Natural killer cell treated with Interleukin-12 subunit alpha and Interleukin-12 subunit beta and Interleukin-15 and Interleukin-18, amount 100 ng/mL, for 72 hours (primary cell): Measurements from ENCODE around the gene CSNK1D. TPM values are rescaled to one million over a fixed set of nuclear protein-coding genes. Genes with fewer than 3 reads are reported as not detected.
"Not testable (repeated sequence)": the region's sequence is repeated elsewhere in the genome, so short reads cannot be mapped to it uniquely, and the experiment has no call there.

Experiments
- ATAC-seq, 2 donors: fragments of 150-1000 bp; cut with Tn5 transposase in 1 of 2; sonication (Bioruptor Pico), chemical (Tn5 transposase) in 1 of 2; 2 replicates each; pipeline ENCODE4 v1.10.0; 2021
- DNase-seq: peaks from one replicate; pipeline ENCODE4 v3.0.0; 2022; ENCODE audit warnings: low spot score
- H3K27ac Mint-ChIP-seq, 2 donors: 1 replicate in 1 of 2; 2 replicates in 1 of 2; pipeline ENCODE4 v1.8.0; 2022; ENCODE audit warnings: mixed read lengths in 2 of 2, mild to moderate bottlenecking in 1 of 2, moderate library complexity in 1 of 2
- H3K27me3 Mint-ChIP-seq, 2 donors: 1 replicate in 1 of 2; 2 replicates in 1 of 2; pipeline ENCODE4 v1.8.0; 2022; ENCODE audit warnings: mixed read lengths in 2 of 2
- H3K36me3 Mint-ChIP-seq: one replicate; pipeline ENCODE4 v1.8.0; 2022; ENCODE audit warnings: mixed read lengths
- H3K4me1 Mint-ChIP-seq, 2 donors: 1 replicate in 1 of 2; 2 replicates in 1 of 2; pipeline ENCODE4 v1.8.0; 2022; ENCODE audit warnings: low read depth in 2 of 2, mixed read lengths in 2 of 2, mild to moderate bottlenecking in 1 of 2
- H3K4me3 Mint-ChIP-seq: one replicate; pipeline ENCODE4 v1.8.0; 2022; ENCODE audit warnings: mixed read lengths
- H3K9me3 Mint-ChIP-seq: 2 replicates; pipeline ENCODE4 v1.8.0; 2022; ENCODE audit warnings: mixed read lengths
- total RNA-seq, 2 donors: library from RNA; stranded (reverse); gene quantifications; one replicate each; pipeline ENCODE4 v1.2.3, GENCODE V29; 2022

CSNK1D gene
- total RNA-seq, 2 donors from 2014 or later: 160 to 215 TPM

DNA sequence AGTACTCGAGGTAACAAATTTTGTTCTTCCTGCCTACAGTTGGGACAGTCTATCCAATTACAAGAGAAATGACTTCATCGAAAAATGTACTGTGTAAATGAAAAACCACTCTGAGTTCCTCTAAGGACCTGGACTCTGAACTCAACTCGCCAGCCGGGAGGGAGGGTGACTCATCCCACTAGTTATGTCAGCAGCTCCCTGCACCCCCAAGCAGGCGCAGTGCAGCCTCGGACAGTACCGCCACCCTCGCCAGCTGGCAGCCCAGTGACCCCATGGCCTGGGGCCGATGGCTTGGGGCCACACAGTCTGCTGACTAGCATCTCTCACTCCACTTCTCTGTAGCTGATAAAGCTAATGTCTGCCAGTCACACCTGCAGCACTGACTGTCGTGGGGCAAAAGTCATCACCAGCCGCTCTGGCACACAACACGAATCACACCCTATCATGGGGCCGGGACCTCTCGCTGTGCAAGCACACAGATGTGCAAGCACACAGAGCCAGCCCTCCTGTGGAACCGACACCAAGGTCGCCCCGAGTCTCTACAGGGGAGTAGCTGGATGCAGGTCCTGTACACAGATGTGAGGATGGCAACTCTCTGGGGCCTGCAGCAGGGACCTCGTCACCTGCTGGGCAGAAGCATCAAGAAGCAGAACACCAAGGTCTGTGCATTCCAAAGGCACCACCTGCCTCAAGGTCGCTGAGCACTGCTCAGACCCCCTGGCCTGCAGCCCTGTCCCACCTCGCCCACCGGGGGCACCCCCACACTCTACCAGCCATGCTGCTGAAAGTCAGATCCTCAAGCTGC, 5.7 kb downstream of the CSNK1D start:
- peaks cover 12% of the 10 kb centered on the region for H3K36me3 Mint-ChIP-seq
- ATAC-seq (peak; percentile 86 to 89), DNase-seq (peak; percentile 74)
- no peaks in the 10 kb centered on the region for H3K27me3 Mint-ChIP-seq
- H3K4me3 Mint-ChIP-seq: peak overlapping the region; percentile 76
- peaks cover 64% of the 10 kb centered on the region in 2 donors for H3K4me1 Mint-ChIP-seq
- peak overlapping the region; percentile 65 to 85 for H3K27ac Mint-ChIP-seq
- H3K9me3 Mint-ChIP-seq: no peaks in the 10 kb centered on the region

DNA sequence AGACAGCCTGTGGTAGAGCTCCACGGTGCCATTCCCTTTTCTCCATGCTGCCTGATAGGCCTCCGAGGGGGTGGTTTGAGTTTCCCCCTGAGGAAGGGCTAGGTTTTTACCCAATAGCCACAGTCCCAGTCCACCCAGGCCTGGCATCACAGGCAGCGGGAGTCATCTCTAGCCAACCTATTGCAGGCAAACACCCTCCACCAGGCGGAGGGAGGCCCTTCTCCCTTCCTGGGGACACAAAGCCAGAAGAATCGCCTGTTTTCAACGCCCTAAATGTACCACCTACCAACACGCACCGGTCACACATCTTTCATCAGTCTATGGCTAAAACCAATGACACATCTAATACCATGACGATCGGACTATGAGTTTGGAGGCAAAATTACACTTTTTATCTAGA, 7.4 kb downstream of the CSNK1D start:
- H3K36me3 Mint-ChIP-seq: peaks cover 16% of the 10 kb centered on the region
- peak overlapping the region; percentile 29 for H3K4me3 Mint-ChIP-seq
- H3K4me1 Mint-ChIP-seq: peaks cover 60 to 67% of the 10 kb centered on the region in 2 donors
- ATAC-seq (no peak), DNase-seq (no peak)
- H3K27me3 Mint-ChIP-seq: no peaks in the 10 kb centered on the region
- no peaks in the 10 kb centered on the region for H3K9me3 Mint-ChIP-seq
- H3K27ac Mint-ChIP-seq: peak overlapping the region; percentile 65 to 85

DNA sequence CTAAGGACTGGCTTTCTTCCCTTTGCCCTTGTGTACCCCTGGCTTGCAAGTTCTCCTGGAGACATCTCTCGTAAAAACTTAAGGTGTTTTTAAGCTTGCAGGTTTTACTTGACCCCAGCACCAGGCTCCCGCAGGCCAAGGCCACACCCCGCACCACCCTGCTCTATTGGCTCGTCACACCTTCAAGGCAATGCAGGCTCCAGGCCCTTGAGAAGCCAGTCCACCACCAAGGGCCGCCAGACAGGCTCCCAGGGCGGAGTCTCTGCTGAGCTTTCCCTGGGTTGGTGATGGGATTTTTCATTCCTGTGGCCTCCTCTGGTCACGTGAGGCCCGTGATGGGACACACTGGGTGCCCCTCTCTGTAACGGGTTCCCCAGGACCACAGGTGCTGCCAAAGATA, 9.9 kb downstream of the CSNK1D start:
- no peaks in the 10 kb centered on the region for H3K9me3 Mint-ChIP-seq
- ATAC-seq: no peak
- H3K36me3 Mint-ChIP-seq: peaks cover 40% of the 10 kb centered on the region
- H3K27ac Mint-ChIP-seq: no peak overlapping the region
- no peak for DNase-seq
- H3K4me3 Mint-ChIP-seq: no peak overlapping the region
- peaks cover 62 to 66% of the 10 kb centered on the region in 2 donors for H3K4me1 Mint-ChIP-seq
- no peaks in the 10 kb centered on the region for H3K27me3 Mint-ChIP-seq

DNA sequence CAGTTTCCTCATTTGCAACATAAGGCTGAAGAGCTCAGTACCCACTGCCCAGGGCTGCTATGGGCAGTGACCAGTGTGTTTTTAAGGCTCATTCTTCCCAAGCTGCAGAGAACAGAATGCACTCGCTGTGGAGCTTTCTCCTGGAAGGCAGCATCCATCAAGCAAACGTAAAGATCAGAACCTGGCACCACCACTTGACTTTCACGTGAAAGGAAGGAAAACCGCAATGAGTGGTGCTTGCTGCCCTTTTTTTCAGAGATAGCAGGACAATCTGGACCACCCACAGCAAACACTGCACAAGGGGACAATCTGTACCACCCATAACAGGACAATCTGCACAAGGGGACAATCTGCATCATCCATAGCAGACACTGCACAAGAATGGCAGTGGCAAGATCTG, 11.2 kb downstream of the CSNK1D start:
- Mint-ChIP-seq H3K4me1 (peaks cover 59 to 63% of the 10 kb centered on the region in 2 donors), H3K27me3 (no peaks in the 10 kb centered on the region)
- no peak for ATAC-seq

DNA sequence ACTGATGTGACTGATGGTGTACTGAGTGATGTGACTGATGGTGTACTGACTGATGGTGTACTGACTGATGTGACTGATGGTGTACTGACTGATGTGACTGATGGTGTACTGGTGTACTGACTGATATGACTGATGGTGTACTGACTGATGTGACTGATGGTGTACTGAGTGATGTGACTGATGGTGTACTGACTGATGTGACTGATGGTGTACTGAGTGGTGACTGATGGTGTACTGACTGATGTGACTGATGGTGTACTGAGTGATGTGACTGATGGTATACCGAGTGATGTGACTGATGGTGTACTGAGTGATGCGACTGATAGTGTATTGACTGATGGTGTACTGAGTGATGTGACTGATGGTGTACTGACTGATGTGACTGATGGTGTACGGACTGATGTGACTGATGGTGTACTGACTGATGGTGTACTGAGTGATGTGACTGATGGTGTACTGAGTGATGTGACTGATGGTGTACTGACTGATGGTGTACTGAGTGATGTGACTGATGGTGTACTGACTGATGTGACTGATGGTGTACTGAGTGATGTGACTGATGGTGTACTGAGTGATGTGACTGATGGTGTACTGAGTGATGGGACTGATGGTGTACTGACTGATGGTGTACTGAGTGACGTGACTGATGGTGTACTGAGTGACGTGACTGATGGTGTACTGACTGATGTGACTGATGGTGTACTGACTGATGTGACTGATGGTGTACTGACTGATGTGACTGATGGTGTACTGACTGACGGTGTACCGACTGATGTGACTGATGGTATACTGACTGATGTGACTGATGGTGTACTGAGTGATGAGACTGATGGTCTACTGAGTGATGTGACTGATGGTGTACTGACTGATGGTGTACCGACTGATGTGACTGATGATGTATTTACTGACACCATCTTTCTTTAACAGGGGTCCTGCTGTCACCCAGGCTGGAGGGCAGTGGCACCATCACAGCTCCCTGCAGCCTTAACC, 13.2 kb downstream of the CSNK1D start:
- ATAC-seq, DNase-seq, H3K27me3 Mint-ChIP-seq, H3K9me3 Mint-ChIP-seq, H3K4me3 Mint-ChIP-seq: not testable (repeated sequence)
- H3K4me1 Mint-ChIP-seq: peaks cover 55 to 60% of the 10 kb centered on the region in 2 donors
- peak overlapping the region; percentile 16 to 40 for H3K27ac Mint-ChIP-seq
- H3K36me3 Mint-ChIP-seq: peaks cover 55% of the 10 kb centered on the region

More for the DNA sequence above, 11.2 kb downstream of the CSNK1D start:
- Mint-ChIP-seq H3K9me3 (no peaks in the 10 kb centered on the region), H3K27ac (peak overlapping the region in 1 of 2 donors; percentile 40), H3K4me3 (no peak overlapping the region), H3K36me3 (peaks cover 49% of the 10 kb centered on the region)
- DNase-seq: no peak

DNA sequence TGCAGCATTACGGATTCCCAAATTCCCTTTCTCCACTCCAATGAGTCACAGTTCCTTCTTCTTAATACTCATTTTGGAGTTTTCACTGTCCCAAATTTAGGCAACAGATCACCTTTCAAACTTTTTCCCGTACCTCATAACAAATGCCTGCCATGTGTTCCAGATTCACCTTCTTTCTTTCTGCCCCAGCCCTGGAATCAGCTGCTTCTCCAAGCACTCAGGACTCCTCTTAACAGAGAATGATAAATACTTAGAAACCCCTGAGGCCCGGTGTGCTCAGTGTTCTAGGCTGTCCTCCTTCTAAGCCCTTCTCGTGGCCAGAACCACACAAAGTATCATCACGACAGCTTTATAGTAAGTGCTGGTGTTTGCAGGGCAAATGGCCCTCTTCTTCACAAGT, 14.9 kb downstream of the CSNK1D start:
- peak overlapping the region; percentile 47 to 71 for H3K27ac Mint-ChIP-seq
- DNase-seq: no peak

DNA sequence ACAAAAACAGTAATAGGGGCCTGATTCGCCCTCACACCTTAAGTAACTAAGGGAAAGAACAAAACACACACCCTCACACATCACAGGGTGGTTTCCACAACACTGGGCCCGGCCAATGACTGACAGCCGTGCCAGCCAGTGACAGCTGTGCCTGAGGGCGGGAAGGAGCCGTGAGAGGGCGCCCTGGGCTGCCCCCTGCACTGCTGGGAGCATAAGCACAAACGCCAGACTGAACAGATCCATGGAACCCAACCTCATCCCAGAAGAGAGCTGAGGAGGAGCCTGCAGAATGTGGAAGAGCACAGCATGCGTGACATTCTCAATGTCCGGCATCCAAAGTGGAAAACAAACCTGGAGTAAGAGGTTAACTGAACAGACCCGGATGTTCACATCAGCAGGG, 16.0 kb downstream of the CSNK1D start:
- peaks cover 53 to 55% of the 10 kb centered on the region in 2 donors for H3K4me1 Mint-ChIP-seq
- H3K4me3 Mint-ChIP-seq: peak overlapping the region; percentile 40
- H3K36me3 Mint-ChIP-seq: peaks cover 53% of the 10 kb centered on the region
- no peaks in the 10 kb centered on the region for H3K9me3 Mint-ChIP-seq
- H3K27ac Mint-ChIP-seq: peak overlapping the region; percentile 74 to 90
- ATAC-seq (peak; percentile 98), DNase-seq (peak; percentile 88)
- no peaks in the 10 kb centered on the region for H3K27me3 Mint-ChIP-seq

More for the DNA sequence above, 14.9 kb downstream of the CSNK1D start:
- Mint-ChIP-seq H3K36me3 (peaks cover 55% of the 10 kb centered on the region), H3K27me3 (no peaks in the 10 kb centered on the region), H3K9me3 (no peaks in the 10 kb centered on the region), H3K4me3 (no peak overlapping the region), H3K4me1 (peaks cover 55% of the 10 kb centered on the region in 2 donors)
- ATAC-seq: no peak

DNA sequence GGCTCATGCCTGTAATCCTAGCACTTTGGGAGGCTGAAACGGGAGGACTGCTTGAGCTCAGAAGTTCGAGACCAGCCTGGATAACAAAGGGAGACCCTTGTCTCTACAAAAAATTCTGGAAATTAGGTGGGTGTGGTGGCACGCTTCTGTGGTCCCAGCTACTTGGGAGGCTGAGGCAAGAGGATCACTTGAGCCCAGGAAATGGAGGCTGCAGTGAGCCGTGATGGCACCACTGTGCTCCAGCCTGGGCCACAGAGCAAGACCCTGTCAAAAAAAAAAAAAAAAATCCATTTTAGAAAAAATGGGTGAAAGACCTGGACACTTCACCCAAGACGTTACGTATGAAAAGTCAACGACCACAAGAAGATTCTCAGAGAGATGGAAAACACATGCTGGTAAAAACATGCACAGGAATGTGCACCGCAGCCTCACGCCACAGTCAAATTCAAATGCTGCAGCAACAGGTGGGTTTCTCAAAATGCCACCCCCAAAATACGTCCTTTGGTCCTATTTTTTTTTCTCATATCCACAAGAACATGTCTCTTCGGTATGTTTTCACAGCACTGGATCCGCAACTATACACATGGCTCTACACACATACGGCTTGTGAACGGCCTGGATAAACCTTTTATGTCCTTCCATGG, 17.1 kb downstream of the CSNK1D start:
- H3K9me3 Mint-ChIP-seq: no peaks in the 10 kb centered on the region
- peaks cover 46% of the 10 kb centered on the region for H3K36me3 Mint-ChIP-seq
- H3K27ac Mint-ChIP-seq: peak overlapping the region; percentile 74 to 90
- DNase-seq (no peak), ATAC-seq (no peak)
- H3K4me3 Mint-ChIP-seq: no peak overlapping the region
- H3K4me1 Mint-ChIP-seq: peaks cover 47 to 48% of the 10 kb centered on the region in 2 donors
- no peaks in the 10 kb centered on the region for H3K27me3 Mint-ChIP-seq

DNA sequence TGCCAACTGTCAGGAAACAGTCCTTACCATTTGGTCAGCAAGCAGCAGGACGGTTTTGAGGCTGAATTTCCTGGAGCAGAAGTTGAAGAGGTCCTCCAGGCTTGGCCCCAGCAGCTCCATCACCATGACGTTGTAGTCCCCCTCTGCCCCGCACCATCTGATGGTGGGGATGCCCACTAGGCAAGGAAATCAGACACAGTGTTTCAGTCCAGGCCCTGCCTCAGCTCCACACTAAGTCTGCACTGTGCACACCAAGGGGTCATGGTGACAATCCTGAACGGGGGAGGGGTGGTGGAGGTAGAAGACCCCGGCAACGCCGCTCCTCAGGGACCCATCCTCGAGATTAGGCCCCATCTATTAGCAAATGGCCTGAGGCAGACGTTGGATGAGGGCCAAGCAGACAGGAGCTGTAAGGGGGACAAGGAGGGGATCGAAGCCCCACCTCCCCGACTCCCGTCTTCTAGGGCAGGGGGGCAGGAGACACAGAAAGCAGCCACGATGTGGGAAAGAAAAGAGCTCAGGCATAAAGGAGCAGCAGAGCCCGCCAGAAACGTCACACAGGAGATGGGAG, 18.0 kb downstream of the CSNK1D start:
- no peak for DNase-seq
- H3K27me3 Mint-ChIP-seq: no peaks in the 10 kb centered on the region

DNA sequence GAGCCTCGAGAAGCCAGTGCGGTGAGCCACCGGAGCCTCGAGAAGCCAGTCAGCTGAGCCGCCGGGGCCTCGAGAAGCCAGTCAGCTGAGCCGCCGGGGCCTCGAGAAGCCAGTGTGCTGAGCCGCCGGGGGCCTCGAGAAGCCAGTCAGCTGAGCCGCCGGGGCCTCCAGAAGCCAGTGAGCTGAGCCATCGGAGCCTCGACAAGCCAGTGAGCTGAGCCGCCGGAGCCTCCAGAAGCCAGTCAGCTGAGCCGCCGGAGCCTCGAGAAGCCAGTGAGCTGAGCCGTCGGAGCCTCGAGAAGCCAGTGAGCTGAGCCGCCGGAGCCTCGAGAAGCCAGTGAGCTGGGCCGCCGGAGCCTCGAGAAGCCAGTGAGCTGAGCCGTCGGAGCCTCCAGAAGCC, 18.8 kb downstream of the CSNK1D start:
- H3K4me1 Mint-ChIP-seq: peaks cover 32 to 36% of the 10 kb centered on the region in 2 donors
- H3K4me3 Mint-ChIP-seq, DNase-seq, ATAC-seq, H3K27ac Mint-ChIP-seq, H3K9me3 Mint-ChIP-seq, H3K27me3 Mint-ChIP-seq: not testable (repeated sequence)
- H3K36me3 Mint-ChIP-seq: peaks cover 34% of the 10 kb centered on the region

More for the DNA sequence above, 18.0 kb downstream of the CSNK1D start:
- Mint-ChIP-seq H3K9me3 (no peaks in the 10 kb centered on the region), H3K36me3 (peaks cover 42% of the 10 kb centered on the region), H3K4me1 (peaks cover 39 to 41% of the 10 kb centered on the region in 2 donors), H3K27ac (peak overlapping the region; percentile 60 to 90), H3K4me3 (peak overlapping the region; percentile 25)
- ATAC-seq: no peak

DNA sequence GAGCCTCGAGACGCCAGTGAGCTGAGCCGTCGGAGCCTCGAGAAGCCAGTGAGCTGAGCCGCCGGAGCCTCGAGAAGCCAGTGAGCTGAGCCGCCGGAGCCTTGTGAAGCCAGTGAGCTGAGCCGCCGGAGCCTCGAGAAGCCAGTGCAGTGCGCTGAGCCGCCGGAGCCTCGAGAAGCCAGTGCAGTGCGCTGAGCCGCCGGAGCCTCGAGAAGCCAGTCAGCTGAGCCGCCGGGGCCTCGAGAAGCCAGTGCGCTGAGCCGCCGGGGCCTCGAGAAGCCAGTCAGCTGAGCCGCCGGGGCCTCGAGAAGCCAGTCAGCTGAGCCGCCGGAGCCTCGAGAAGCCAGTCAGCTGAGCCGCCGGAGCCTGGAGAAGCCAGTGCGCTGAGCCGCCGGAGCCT, 19.4 kb downstream of the CSNK1D start:
- ATAC-seq: not testable (repeated sequence)
- peaks cover 29% of the 10 kb centered on the region for H3K36me3 Mint-ChIP-seq

DNA sequence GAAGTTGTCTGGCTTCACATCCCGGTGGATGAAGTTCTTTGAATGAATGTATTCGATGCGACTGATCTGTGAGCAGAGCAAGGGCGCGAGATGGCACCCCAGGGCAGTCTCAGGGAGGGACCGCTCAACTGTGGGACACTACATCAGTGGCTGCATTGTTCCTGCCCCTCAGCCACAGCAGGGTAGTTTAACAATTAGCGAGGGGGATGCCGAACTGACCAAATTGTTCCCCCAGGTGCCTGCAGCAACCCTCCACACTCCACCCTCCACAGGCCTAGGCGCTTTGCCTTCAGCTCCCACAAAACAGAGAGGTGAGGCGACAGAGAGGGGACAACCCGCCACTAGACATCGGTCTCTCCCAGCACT, 20.3 kb downstream of the CSNK1D start:
- H3K27me3 Mint-ChIP-seq: no peaks in the 10 kb centered on the region
- DNase-seq (no peak), ATAC-seq (no peak)
- H3K27ac Mint-ChIP-seq: peak overlapping the region in 1 of 2 donors; percentile 48
- H3K36me3 Mint-ChIP-seq: peaks cover 24% of the 10 kb centered on the region
- no peaks in the 10 kb centered on the region for H3K9me3 Mint-ChIP-seq
- no peak overlapping the region for H3K4me3 Mint-ChIP-seq
- peaks cover 22 to 27% of the 10 kb centered on the region in 2 donors for H3K4me1 Mint-ChIP-seq

More for the DNA sequence above, 19.4 kb downstream of the CSNK1D start:
- H3K4me1 Mint-ChIP-seq: peaks cover 28 to 31% of the 10 kb centered on the region in 2 donors
- DNase-seq, H3K27ac Mint-ChIP-seq, H3K4me3 Mint-ChIP-seq, H3K27me3 Mint-ChIP-seq, H3K9me3 Mint-ChIP-seq: not testable (repeated sequence)
